ENCODE measurements around the gene SLC6A1.

The SLC6A1 gene

DNA sequence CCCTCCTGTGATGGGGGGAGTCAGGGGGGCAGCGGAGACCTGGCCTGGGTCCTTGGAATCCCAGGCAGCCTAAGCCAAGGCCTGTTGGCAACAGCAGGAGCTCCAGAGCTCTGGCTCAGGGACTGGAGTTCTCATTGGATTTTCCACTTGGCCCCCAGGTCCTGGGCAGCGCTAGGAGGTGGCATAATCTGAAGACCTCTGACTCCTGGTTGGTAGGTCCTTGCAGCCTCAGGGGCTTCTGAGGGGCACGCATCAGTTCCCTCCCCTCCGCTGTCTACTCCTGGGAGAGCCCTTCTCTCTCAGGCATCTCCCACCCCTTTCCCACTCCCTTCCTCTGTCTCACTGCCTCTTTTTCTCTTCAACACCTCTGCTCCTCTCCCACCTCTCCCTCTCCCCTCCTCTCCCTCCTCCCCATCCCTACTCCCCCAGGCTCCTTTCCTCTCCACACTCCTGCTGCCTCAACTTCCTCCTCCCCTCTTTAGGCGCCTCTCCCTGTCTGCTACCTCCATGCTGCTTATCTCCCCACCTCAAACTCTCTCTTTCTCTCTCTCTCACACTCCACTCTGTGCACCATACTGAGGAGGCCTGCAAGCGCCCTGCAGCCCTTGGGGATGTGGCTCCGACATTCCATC lies 41.1 kb upstream of the SLC6A1 start:
- ATAC-seq = no peak
- TF ChIP-seq, protein P1, sequence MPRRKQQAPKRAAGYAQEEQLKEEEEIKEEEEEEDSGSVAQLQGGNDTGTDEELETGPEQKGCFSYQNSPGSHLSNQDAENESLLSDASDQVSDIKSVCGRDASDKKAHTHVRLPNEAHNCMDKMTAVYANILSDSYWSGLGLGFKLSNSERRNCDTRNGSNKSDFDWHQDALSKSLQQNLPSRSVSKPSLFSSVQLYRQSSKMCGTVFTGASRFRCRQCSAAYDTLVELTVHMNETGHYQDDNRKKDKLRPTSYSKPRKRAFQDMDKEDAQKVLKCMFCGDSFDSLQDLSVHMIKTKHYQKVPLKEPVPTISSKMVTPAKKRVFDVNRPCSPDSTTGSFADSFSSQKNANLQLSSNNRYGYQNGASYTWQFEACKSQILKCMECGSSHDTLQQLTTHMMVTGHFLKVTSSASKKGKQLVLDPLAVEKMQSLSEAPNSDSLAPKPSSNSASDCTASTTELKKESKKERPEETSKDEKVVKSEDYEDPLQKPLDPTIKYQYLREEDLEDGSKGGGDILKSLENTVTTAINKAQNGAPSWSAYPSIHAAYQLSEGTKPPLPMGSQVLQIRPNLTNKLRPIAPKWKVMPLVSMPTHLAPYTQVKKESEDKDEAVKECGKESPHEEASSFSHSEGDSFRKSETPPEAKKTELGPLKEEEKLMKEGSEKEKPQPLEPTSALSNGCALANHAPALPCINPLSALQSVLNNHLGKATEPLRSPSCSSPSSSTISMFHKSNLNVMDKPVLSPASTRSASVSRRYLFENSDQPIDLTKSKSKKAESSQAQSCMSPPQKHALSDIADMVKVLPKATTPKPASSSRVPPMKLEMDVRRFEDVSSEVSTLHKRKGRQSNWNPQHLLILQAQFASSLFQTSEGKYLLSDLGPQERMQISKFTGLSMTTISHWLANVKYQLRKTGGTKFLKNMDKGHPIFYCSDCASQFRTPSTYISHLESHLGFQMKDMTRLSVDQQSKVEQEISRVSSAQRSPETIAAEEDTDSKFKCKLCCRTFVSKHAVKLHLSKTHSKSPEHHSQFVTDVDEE (CRISPR knock-in tag; IDR thresholded peaks at IDR 0.05) = no peak
- TF ChIP-seq ZFP30 (CRISPR knock-in tag; IDR thresholded peaks at IDR 0.05) (no peak), BACH2 (CRISPR knock-in tag; IDR thresholded peaks at IDR 0.05; ENCODE audit: borderline replicate concordance) (no peak), ZC3H10 (CRISPR knock-in tag; IDR thresholded peaks at IDR 0.05) (no peak), RARB (CRISPR knock-in tag; IDR thresholded peaks at IDR 0.05) (no peak), PPARA (CRISPR knock-in tag; IDR thresholded peaks at IDR 0.05; ENCODE audit: borderline replicate concordance) (no peak), ZNF565 (CRISPR knock-in tag; conservative IDR thresholded peaks at IDR 0.05; ENCODE audit: low read depth) (no peak), ARNTL (CRISPR knock-in tag; IDR thresholded peaks at IDR 0.05; ENCODE audit: borderline replicate concordance, low read depth) (no peak), GLIS3 (CRISPR knock-in tag; IDR thresholded peaks at IDR 0.05) (no peak)
- TF ChIP-seq, protein P2, sequence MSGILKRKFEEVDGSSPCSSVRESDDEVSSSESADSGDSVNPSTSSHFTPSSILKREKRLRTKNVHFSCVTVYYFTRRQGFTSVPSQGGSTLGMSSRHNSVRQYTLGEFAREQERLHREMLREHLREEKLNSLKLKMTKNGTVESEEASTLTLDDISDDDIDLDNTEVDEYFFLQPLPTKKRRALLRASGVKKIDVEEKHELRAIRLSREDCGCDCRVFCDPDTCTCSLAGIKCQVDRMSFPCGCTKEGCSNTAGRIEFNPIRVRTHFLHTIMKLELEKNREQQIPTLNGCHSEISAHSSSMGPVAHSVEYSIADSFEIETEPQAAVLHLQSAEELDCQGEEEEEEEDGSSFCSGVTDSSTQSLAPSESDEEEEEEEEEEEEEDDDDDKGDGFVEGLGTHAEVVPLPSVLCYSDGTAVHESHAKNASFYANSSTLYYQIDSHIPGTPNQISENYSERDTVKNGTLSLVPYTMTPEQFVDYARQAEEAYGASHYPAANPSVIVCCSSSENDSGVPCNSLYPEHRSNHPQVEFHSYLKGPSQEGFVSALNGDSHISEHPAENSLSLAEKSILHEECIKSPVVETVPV (CRISPR knock-in tag; IDR thresholded peaks at IDR 0.05) = no peak
- TF ChIP-seq, protein P3, sequence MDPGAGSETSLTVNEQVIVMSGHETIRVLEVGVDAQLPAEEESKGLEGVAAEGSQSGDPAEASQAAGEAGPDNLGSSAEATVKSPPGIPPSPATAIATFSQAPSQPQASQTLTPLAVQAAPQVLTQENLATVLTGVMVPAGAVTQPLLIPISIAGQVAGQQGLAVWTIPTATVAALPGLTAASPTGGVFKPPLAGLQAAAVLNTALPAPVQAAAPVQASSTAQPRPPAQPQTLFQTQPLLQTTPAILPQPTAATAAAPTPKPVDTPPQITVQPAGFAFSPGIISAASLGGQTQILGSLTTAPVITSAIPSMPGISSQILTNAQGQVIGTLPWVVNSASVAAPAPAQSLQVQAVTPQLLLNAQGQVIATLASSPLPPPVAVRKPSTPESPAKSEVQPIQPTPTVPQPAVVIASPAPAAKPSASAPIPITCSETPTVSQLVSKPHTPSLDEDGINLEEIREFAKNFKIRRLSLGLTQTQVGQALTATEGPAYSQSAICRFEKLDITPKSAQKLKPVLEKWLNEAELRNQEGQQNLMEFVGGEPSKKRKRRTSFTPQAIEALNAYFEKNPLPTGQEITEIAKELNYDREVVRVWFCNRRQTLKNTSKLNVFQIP (CRISPR knock-in tag; IDR thresholded peaks at IDR 0.05; ENCODE audit: borderline replicate concordance, low read depth) = no peak

DNA sequence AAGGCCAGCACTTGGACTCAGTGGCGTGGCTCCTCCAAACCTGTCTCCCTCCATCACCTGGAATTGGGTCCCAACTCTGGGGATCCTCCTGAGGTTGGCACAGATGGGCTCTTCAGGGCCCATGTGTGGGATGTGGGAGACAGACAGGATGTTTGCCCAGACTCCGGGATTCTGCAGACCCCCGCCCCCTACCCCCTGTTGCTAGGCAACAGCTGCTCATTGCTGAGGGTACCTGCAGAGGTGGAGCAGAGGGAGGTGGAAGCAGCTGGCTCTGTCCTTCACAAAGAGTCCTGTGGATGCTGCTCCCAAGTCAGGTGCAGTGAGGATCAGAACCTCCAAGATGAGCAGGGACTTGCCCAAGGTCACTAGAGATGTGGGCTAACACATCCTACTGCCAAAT lies 40.0 kb upstream of the SLC6A1 start:
- no peak for TF ChIP-seq RARB (CRISPR knock-in tag; IDR thresholded peaks at IDR 0.05)
- TF ChIP-seq OSR1 (CRISPR knock-in tag; IDR thresholded peaks at IDR 0.05) = no peak
- TF ChIP-seq ARNTL (CRISPR knock-in tag; IDR thresholded peaks at IDR 0.05; ENCODE audit: borderline replicate concordance, low read depth) = no peak
- no peak for TF ChIP-seq GLIS3 (CRISPR knock-in tag; IDR thresholded peaks at IDR 0.05)
- TF ChIP-seq TCF4 (CRISPR knock-in tag; IDR thresholded peaks at IDR 0.05; ENCODE audit: borderline replicate concordance) = no peak
- no peak for TF ChIP-seq PPARA (CRISPR knock-in tag; IDR thresholded peaks at IDR 0.05; ENCODE audit: borderline replicate concordance)
- TF ChIP-seq, protein P2 (CRISPR knock-in tag; IDR thresholded peaks at IDR 0.05) = no peak
- no peak for TF ChIP-seq ZNF8 (CRISPR knock-in tag; IDR thresholded peaks at IDR 0.05)
- no peak for TF ChIP-seq BACH2 (CRISPR knock-in tag; IDR thresholded peaks at IDR 0.05; ENCODE audit: borderline replicate concordance)
- TF ChIP-seq, protein P1 (CRISPR knock-in tag; IDR thresholded peaks at IDR 0.05) = no peak
- no peak for TF ChIP-seq CSDC2 (CRISPR knock-in tag; IDR thresholded peaks at IDR 0.05)
- ATAC-seq = no peak

DNA sequence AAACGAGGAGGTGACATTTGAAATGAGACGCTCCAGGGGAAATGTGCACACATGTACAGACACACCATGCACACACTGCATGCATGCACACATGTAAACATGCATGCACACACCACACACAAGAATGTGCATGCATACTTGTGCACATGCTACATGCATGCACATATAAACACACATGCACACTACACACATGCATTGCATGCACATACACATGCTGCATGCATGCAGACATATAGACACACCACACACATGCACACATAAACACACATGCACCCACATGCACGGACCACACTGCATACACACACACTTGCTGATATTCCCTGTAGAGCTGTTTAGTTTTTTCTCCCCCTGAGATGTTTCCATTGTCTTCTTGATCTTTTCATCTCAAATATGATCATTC lies 37.8 kb upstream of the SLC6A1 start:
- ATAC-seq = no peak
- TF ChIP-seq RARB (CRISPR knock-in tag; IDR thresholded peaks at IDR 0.05) (no peak), CSDC2 (CRISPR knock-in tag; IDR thresholded peaks at IDR 0.05) (no peak)
